Heart left ventricle (tissue), 13 donors: ENCODE measurements around the gene PCED1B.

Source experiments
- CTCF ChIP-seq, 12 donors: fragments of 200-600 bp; sonication (generic) in 4 of 12; IDR thresholded peaks; one replicate each; pipeline versions ENCODE4 v1.5.0 to v1.8.0; 2018 to 2022; ENCODE audit warnings: antibody characterized with exemption in 12 of 12, mild to moderate bottlenecking in 5 of 12
- POLR2A ChIP-seq, 2 donors: fragments of 450-650 bp; IDR thresholded peaks; one replicate each; pipeline ENCODE4 v1.6.1; 2017; ENCODE audit warnings: antibody characterized with exemption in 2 of 2, mild to moderate bottlenecking in 2 of 2, moderate library complexity in 2 of 2
- donor health status: ischemic (EF 13 %, LVEDD 7.1; RV severe dilation, severe dysfunction).
- donor health status: DM: no; HTN: yes; CAD: no.
- donor health status: DM: no; HTN: no; CAD: no.
- donor health status: ischemic (EF 25% LVEDD 6.9; RV normal size, moderate dysfunction).
- donor health status: ischemic (EF 25% LVEDD 5.7; RV mildly dilated, moderate dysfunction).
- donor health status: ischemic (EF 35%, LVEDD 5.7; RV mildly dilated, moderate dysfunction).
- donor health status: nonischemic (EF 11% LVEDD 7.7; RV severe dilation, severe dysfunction).
- donor health status: DM: yes; HTN: yes; CAD: no.
- donor health status: PGD.
- donor health status: ischemic (EF 29% LVEDD 5.4; RV normal size, mild dysfunction).
- donor health status: nonischemic (EF 23%, LVEDD 6.1; RV moderate dilation, normal function).

DNA sequence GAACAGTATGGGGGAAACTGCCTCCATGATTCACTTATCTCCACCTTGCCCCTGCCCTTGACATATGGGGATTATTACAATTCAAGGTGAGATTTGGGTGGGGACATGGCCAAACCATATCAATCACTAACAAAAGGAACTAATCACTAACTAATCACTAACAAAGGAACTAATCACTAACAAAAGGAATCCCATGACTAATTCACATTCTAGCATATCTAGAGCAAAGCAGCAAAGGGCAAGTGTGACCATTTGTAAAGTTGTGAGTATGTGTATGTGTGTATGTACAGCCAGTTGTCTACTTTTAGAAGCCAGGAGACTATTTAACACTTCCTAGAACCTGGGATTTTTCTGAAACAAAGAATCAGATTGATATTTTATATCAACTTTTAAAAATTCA, 30.9 kb upstream of the PCED1B start:
- TF ChIP-seq CTCF (IDR thresholded peaks at IDR 0.05) (no peak), POLR2A (IDR thresholded peaks at IDR 0.05) (no peak)
